ENCODE measurements around the gene RNASE11. TPM values are rescaled to one million over a fixed set of nuclear protein-coding genes. Genes with fewer than 3 reads are reported as not detected.

Gene RNASE11
- total RNA-seq, 1 donor from 2014 or later: not detected

DNA sequence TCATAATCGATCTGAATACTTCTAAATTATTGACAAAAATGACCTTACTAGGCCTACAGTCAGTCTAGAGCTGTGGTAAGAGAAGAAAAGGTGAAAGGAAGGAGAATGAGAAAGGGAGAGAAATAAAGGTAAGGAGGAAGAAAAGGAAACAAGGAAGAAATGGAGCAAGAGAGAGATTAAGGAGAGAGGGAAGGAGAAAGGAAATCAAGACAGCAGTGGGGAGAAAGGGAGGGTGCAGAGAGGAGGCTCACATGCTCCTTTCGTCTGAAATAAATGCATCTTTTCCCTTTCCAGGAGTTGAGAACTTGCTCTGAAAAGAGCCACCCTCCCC is 30.6 kb downstream of the RNASE11 start:
- DNase-seq (ENCODE audit: extremely low spot score, unreplicated experiment): no peak
- Mint-ChIP-seq H3K9me3 (ENCODE audit: unreplicated experiment) (no peaks in the 10 kb centered on the region), H3K27ac (ENCODE audit: unreplicated experiment) (no peak overlapping the region), H3K4me1 (ENCODE audit: unreplicated experiment) (no peaks in the 10 kb centered on the region), H3K36me3 (ENCODE audit: unreplicated experiment) (no peaks in the 10 kb centered on the region), H3K27me3 (ENCODE audit: unreplicated experiment) (peaks cover 10% of the 10 kb centered on the region), H3K4me3 (ENCODE audit: unreplicated experiment) (no peak overlapping the region)
- TF ChIP-seq, protein P1, sequence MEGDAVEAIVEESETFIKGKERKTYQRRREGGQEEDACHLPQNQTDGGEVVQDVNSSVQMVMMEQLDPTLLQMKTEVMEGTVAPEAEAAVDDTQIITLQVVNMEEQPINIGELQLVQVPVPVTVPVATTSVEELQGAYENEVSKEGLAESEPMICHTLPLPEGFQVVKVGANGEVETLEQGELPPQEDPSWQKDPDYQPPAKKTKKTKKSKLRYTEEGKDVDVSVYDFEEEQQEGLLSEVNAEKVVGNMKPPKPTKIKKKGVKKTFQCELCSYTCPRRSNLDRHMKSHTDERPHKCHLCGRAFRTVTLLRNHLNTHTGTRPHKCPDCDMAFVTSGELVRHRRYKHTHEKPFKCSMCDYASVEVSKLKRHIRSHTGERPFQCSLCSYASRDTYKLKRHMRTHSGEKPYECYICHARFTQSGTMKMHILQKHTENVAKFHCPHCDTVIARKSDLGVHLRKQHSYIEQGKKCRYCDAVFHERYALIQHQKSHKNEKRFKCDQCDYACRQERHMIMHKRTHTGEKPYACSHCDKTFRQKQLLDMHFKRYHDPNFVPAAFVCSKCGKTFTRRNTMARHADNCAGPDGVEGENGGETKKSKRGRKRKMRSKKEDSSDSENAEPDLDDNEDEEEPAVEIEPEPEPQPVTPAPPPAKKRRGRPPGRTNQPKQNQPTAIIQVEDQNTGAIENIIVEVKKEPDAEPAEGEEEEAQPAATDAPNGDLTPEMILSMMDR (IDR thresholded peaks at IDR 0.05): no peak

DNA sequence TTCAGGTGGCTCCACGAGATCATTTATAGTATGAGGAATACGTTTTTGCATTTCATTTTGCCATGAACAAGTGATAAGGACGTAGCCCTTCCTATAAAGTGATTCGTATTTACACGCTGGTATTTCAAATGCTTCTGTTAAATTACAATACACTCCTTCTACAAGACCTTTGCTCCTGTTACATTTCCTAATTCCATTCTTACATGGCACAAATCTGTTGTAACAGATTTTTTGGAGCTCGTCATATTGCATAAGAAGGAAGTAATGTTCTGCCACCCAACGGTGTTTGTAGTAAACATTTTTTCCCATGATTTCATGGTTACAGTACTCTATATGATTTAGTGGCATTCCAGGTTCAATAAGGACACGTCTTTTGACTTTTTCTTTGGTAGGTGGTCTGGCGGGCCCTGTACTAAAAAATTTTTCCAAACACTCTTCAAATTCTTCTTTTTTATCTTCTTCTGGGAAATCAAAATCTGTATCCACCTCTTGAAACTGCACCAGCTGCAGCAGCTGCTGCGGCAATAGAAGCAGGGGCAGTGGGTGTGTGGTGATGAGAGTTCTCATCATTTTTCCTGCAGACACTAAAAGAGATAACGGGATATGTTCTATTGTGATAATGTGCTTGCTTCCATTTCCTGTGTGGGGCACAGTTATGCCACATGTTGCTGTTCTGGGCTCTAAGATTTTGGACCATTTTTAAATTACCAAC is 31.1 kb downstream of the RNASE11 start:
- Mint-ChIP-seq H3K9me3 (ENCODE audit: unreplicated experiment) (no peaks in the 10 kb centered on the region), H3K4me1 (ENCODE audit: unreplicated experiment) (no peaks in the 10 kb centered on the region), H3K27ac (ENCODE audit: unreplicated experiment) (no peak overlapping the region), H3K27me3 (ENCODE audit: unreplicated experiment) (peaks cover 10% of the 10 kb centered on the region), H3K4me3 (ENCODE audit: unreplicated experiment) (no peak overlapping the region), H3K36me3 (ENCODE audit: unreplicated experiment) (no peaks in the 10 kb centered on the region)
- TF ChIP-seq, protein P1 (IDR thresholded peaks at IDR 0.05): no peak
- no peak for DNase-seq (ENCODE audit: extremely low spot score, unreplicated experiment)

DNA sequence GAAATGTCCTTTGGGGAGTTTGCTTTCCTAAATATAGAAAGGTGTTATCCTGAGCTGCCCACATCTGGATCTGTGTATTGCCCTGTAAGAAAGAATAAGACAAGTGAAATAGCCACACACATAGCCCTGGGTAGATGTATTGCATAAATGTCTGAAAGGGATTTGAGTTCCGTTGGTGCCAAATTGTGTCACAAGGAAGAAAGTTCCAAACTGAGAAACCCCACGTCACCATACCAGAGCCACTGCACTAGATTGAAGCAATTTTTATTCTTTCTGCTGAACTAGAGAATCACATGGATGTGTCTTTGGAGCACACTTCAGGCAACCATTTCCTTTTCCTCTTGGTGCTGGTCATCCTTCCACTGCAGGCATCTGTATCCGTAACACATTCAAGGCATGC is 32.0 kb downstream of the RNASE11 start:
- Mint-ChIP-seq H3K4me1 (ENCODE audit: unreplicated experiment) (no peaks in the 10 kb centered on the region), H3K27ac (ENCODE audit: unreplicated experiment) (no peak overlapping the region), H3K9me3 (ENCODE audit: unreplicated experiment) (no peaks in the 10 kb centered on the region), H3K36me3 (ENCODE audit: unreplicated experiment) (no peaks in the 10 kb centered on the region), H3K4me3 (ENCODE audit: unreplicated experiment) (no peak overlapping the region), H3K27me3 (ENCODE audit: unreplicated experiment) (peaks cover 9% of the 10 kb centered on the region)
- TF ChIP-seq, protein P1 (IDR thresholded peaks at IDR 0.05): no peak
- no peak for DNase-seq (ENCODE audit: extremely low spot score, unreplicated experiment)

DNA sequence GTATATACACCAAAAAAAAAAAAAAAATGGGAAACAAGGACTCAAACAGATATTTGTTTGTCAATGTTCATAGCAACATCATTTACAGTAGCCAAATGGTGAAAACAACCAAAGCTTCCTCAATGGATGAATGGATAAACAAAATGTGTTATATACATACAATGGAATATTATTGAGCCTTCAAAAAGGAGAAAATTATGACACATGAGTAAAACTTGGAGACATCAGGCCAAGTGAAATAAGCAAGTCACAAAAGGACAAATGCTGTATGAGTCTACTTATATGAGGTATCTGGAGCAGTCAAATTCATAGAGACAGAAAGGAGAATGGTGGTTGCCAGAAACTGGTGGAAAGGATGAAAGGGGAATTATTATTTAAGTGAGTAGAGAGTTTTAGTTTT is 34.8 kb downstream of the RNASE11 start:
- H3K27ac Mint-ChIP-seq (ENCODE audit: unreplicated experiment): no peak overlapping the region
- H3K36me3 Mint-ChIP-seq (ENCODE audit: unreplicated experiment): no peaks in the 10 kb centered on the region
- no peak for DNase-seq (ENCODE audit: extremely low spot score, unreplicated experiment)
- no peaks in the 10 kb centered on the region for H3K9me3 Mint-ChIP-seq (ENCODE audit: unreplicated experiment)
- TF ChIP-seq, protein P1 (IDR thresholded peaks at IDR 0.05): no peak
- no peak overlapping the region for H3K4me3 Mint-ChIP-seq (ENCODE audit: unreplicated experiment)
- H3K4me1 Mint-ChIP-seq (ENCODE audit: unreplicated experiment): no peaks in the 10 kb centered on the region
- peaks cover 7% of the 10 kb centered on the region for H3K27me3 Mint-ChIP-seq (ENCODE audit: unreplicated experiment)

DNA sequence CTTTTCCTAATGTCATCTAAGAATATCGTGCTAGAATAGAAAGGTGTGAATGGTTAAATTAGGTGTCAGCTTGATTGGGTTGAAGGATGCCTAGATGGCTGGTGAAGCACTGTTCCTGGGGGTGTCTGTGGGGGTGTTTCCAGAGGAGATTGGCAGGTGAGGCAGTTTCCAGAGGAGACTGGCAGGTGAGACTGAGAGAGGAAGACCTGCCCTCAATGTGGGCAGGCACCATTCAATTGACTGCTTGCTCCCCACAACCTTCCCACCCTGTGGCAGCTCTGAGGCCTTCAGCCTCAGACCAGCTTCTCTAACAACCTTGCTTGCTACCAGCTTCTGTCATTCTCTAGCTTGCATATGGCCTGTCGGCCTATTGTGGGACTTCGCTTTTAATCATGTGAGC is 36.2 kb downstream of the RNASE11 start:
- H3K4me3 Mint-ChIP-seq (ENCODE audit: unreplicated experiment): no peak overlapping the region
- TF ChIP-seq, protein P1 (IDR thresholded peaks at IDR 0.05): no peak
- H3K36me3 Mint-ChIP-seq (ENCODE audit: unreplicated experiment): no peaks in the 10 kb centered on the region
- no peaks in the 10 kb centered on the region for H3K9me3 Mint-ChIP-seq (ENCODE audit: unreplicated experiment)
- no peak overlapping the region for H3K27ac Mint-ChIP-seq (ENCODE audit: unreplicated experiment)
- no peak for DNase-seq (ENCODE audit: extremely low spot score, unreplicated experiment)
- H3K27me3 Mint-ChIP-seq (ENCODE audit: unreplicated experiment): peaks cover 3% of the 10 kb centered on the region
- H3K4me1 Mint-ChIP-seq (ENCODE audit: unreplicated experiment): no peaks in the 10 kb centered on the region
